Body of pancreas (tissue), 4 donors: ENCODE results near the gene CIAO2B. TPM values are rescaled to one million over a fixed set of nuclear protein-coding genes. Genes with fewer than 3 reads are reported as not detected.
A peak's percentile ranks its signal among the peaks of the same experiment; 100 is the strongest.

Source experiments
- ATAC-seq: fragments of 150-250 bp; one replicate; pipeline ENCODE4 v1.9.1; 2016
- DNase-seq, 4 donors: peaks; one replicate each; pipeline ENCODE4 v3.0.0-alpha.2; 2019
- H3K27ac ChIP-seq, 4 donors: fragments of 200-600 bp; sonication (generic); 1 replicate in 3 of 4; 2 replicates in 1 of 4; pipeline versions ENCODE4 v1.5.1 to v1.6.1; 2016 to 2019; ENCODE audit warnings: mild to moderate bottlenecking in 1 of 4, mixed read lengths in 1 of 4, moderate library complexity in 1 of 4
- H3K27me3 ChIP-seq, 2 donors: fragments of 200-600 bp; sonication (generic); one replicate each; pipeline ENCODE4 v1.6.0; 2016; ENCODE audit warnings: mild to moderate bottlenecking in 1 of 2
- H3K36me3 ChIP-seq, 2 donors: fragments of 200-600 bp; sonication (generic); replicated peaks in 1 of 2; 2 replicates each; pipeline ENCODE4 v1.5.1; 2016; ENCODE audit warnings: low read depth in 2 of 2; ENCODE audit not compliant: insufficient read depth in 1 of 2
- H3K4me1 ChIP-seq: fragments of 200-600 bp; sonication (generic); one replicate; pipeline ENCODE4 v1.6.0; 2016
- H3K4me3 ChIP-seq, 2 donors: fragments of 200-600 bp; sonication (generic); 1 replicate in 1 of 2; 2 replicates in 1 of 2; pipeline ENCODE4 v1.5.1; 2016 to 2019
- H3K9me3 ChIP-seq, 3 donors: fragments of 200-600 bp; sonication (generic); 1 replicate in 2 of 3; 2 replicates in 1 of 3; pipeline ENCODE4 v1.5.1; 2016
- CTCF ChIP-seq, 7 experiments: fragments of 450-650 bp in 4 of 7; fragments of 200-600 bp in 3 of 7; sonication (generic) in 3 of 7; IDR thresholded peaks; one replicate each; pipeline ENCODE4 v1.5.1; 2016 to 2019; ENCODE audit warnings: antibody characterized with exemption in 7 of 7
- POLR2A ChIP-seq, 3 donors: fragments of 450-650 bp; IDR thresholded peaks; one replicate each; pipeline ENCODE4 v1.6.1; 2016; ENCODE audit warnings: antibody characterized with exemption in 3 of 3, mild to moderate bottlenecking in 2 of 3
- WGBS, 2 donors: methylation state at CpG; one replicate each; pipeline ENCODE4 v1.1.5; 2017; 5-methylcytosine and 5-hydroxymethylcytosine counted together
- intact Hi-C: fragments of 100-400 bp; cut with DNase I; formaldehyde crosslinking; loops from one replicate; pipeline ENCODE4 v1.15.1; 2023
- total RNA-seq, 2 donors: library from RNA; depleted of rRNA; stranded (reverse); fragments of >200 nt; gene quantifications; one replicate each; pipeline ENCODE4 v1.1.0, GENCODE V29; 2016

The CIAO2B gene
- total RNA-seq, 2 donors from 2014 or later = 7.6 to 15.3 TPM

- Histone ChIP-seq H3K4me1 (peaks cover 19% of the 10 kb centered on the region), H3K27me3 (peaks cover 0 to 12% of the 10 kb centered on the region in 2 donors), H3K9me3 (no peaks in the 10 kb centered on the region), H3K4me3 (no peak overlapping the region), H3K27ac (no peak overlapping the region), H3K36me3 (no peaks in the 10 kb centered on the region)
- peak; percentile 57 for ATAC-seq
- WGBS, 2 donors = 9 to 37% methylated on average over 18 to 64 of the region's 72 CpGs
- intact Hi-C loops = no loop called here
- peak in 2 of 4 donors; percentile 30 to 47 for DNase-seq
- TF ChIP-seq CTCF (IDR thresholded peaks at IDR 0.05) (peak in 3 of 7 experiments; percentile 17 to 49 (median 39)), POLR2A (IDR thresholded peaks at IDR 0.05) (no peak)
Observed at GRCh38 chr16:66924527-66925321, 9.5 kb downstream of the CIAO2B start.

DNA sequence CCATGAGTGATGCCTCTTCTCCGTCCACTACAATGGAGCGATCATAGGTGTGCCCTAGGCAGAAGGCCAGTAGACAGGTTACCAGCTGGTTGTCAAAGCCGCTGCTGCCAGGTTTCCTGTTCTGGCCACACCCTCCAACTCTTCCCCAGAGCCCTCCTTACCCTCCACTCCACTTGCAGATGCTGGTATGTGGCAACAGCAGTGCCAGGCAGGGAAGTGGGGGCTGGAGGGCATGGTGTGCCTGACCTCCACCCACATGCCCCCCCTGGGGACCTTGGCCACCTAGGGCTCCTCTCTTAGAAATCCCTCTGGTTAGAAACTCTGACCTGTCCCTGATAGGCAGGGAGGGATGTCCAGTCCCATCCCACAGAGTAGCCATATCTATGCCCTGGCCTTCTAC lies 10.3 kb downstream of the CIAO2B start:
- peaks cover 19% of the 10 kb centered on the region for H3K4me1 ChIP-seq
- no peak for DNase-seq
- no peak overlapping the region for H3K4me3 ChIP-seq
- no peaks in the 10 kb centered on the region for H3K36me3 ChIP-seq
- no peak for ATAC-seq
- peaks cover 0 to 12% of the 10 kb centered on the region in 2 donors for H3K27me3 ChIP-seq
- H3K27ac ChIP-seq = no peak overlapping the region
- intact Hi-C loops = no loop called here
- TF ChIP-seq CTCF (IDR thresholded peaks at IDR 0.05) = no peak
- no peak for TF ChIP-seq POLR2A (IDR thresholded peaks at IDR 0.05)
- no peaks in the 10 kb centered on the region for H3K9me3 ChIP-seq
- 56 to 58% methylated on average over 3 of the region's 3 CpGs for WGBS, 2 donors

DNA sequence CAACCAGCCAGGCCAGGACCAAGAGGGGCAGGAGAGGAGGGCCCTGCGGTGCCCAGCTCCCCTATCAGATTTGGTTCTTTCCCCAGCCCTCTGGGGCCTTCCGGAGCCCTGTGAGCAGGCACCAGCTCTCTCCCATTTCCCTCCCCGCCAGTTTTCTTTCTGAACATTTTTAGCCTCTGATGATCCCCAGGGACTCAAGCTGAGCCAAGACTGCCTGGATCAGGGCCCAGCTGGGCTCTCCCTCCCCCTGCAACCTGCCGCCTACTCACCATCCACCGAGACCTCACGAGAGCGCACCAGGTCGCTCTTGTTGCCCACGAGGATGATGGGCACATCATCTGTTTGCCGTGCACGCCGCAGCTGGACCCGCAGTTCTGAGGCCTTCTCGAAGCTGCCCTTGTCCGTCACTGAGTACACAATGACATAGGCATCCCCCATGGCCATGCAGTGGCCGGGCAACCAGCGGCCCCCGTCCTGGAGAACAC lies 10.9 kb downstream of the CIAO2B start:
- DNase-seq (peak in 1 of 4 donors; percentile 27), ATAC-seq (peak; percentile 46)
- intact Hi-C loops = no loop called here
- H3K4me1 ChIP-seq = peaks cover 19% of the 10 kb centered on the region
- no peaks in the 10 kb centered on the region for H3K9me3 ChIP-seq
- H3K27me3 ChIP-seq = peaks cover 0 to 12% of the 10 kb centered on the region in 2 donors
- H3K4me3 ChIP-seq = no peak overlapping the region
- WGBS, 2 donors = 55 to 66% methylated on average over 17 to 18 of the region's 18 CpGs
- H3K36me3 ChIP-seq = no peaks in the 10 kb centered on the region
- no peak overlapping the region for H3K27ac ChIP-seq
- TF ChIP-seq CTCF (IDR thresholded peaks at IDR 0.05) (no peak), POLR2A (IDR thresholded peaks at IDR 0.05) (no peak)

GRCh38 chr16:66921729-66922450 lies 12.3 kb downstream of the CIAO2B start:
- ATAC-seq (no peak), DNase-seq (no peak)
- Histone ChIP-seq H3K9me3 (no peaks in the 10 kb centered on the region), H3K4me3 (no peak overlapping the region), H3K27ac (no peak overlapping the region), H3K36me3 (no peaks in the 10 kb centered on the region), H3K4me1 (peaks cover 19% of the 10 kb centered on the region), H3K27me3 (peaks cover 0 to 12% of the 10 kb centered on the region in 2 donors)
- TF ChIP-seq CTCF (IDR thresholded peaks at IDR 0.05) (no peak), POLR2A (IDR thresholded peaks at IDR 0.05) (no peak)
- 61 to 64% methylated on average over 17 to 42 of the region's 42 CpGs for WGBS, 2 donors
- intact Hi-C loops = no loop called here
